H1 (cell line): Measurements from ENCODE around the gene CXXC5. TPM values are rescaled to one million over a fixed set of nuclear protein-coding genes. Genes with fewer than 3 reads are reported as not detected.

Experiments
- CTCF ChIA-PET: fragments of 300-600 bp; sonication (Branson Sonifier 250); formaldehyde crosslinking; loops from one replicate; lab custom pipeline; 2021; ENCODE audit not compliant: partially characterized antibody; lab: Charles Lee
- POLR2A ChIA-PET: fragments of 300-600 bp; sonication (Branson Sonifier 250); formaldehyde crosslinking; loops from one replicate; lab custom pipeline; 2021; ENCODE audit warnings: inconsistent platforms; ENCODE audit not compliant: partially characterized antibody; lab: Charles Lee
- DNase-seq, 2 experiments: peaks; one replicate each; pipeline versions ENCODE4 v3.0.0 to v3.0.0-alpha.2; 2010 to 2022; ENCODE audit warnings: low spot score in 2 of 2, low read depth in 1 of 2, mixed read lengths in 1 of 2
- FAIRE-seq: peaks from 2 replicates; lab custom pipeline; 2011; peaks lifted over from hg19 to GRCh38; lab: Jason Lieb, UNC
- H2AFZ ChIP-seq: 2 replicates; pipeline ENCODE4 v1.8.1; 2012; ENCODE audit warnings: low read length, inconsistent platforms
- H2AK5ac ChIP-seq: 2 replicates; pipeline ENCODE4 v1.6.1; 2013; ENCODE audit warnings: low read depth, low read length
- H2BK120ac ChIP-seq: replicated peaks from 2 replicates; pipeline ENCODE3; 2013; ENCODE audit warnings: low read depth, low read length, inconsistent platforms
- H2BK12ac ChIP-seq: 2 replicates; pipeline ENCODE4 v1.6.1; 2013; ENCODE audit warnings: low read depth, low read length
- H2BK15ac ChIP-seq: 2 replicates; pipeline ENCODE4 v1.6.1; 2013; ENCODE audit warnings: low read length
- H2BK20ac ChIP-seq: 2 replicates; pipeline ENCODE4 v1.6.1; 2013; ENCODE audit warnings: low read length
- H2BK5ac ChIP-seq: 2 replicates; pipeline ENCODE4 v1.6.1; 2013; ENCODE audit warnings: low read depth, low read length
- H3K14ac ChIP-seq: 2 replicates; pipeline ENCODE4 v1.6.1; 2013; ENCODE audit warnings: inconsistent platforms; ENCODE audit not compliant: insufficient read length
- H3K18ac ChIP-seq: 2 replicates; pipeline ENCODE4 v1.6.1; 2013; ENCODE audit warnings: low read length; ENCODE audit errors: extremely low read depth
- H3K23ac ChIP-seq: 2 replicates; pipeline ENCODE4 v1.6.1; 2013; ENCODE audit warnings: inconsistent platforms; ENCODE audit not compliant: insufficient read length
- H3K23me2 ChIP-seq: 2 replicates; pipeline ENCODE4 v1.6.1; 2013; ENCODE audit warnings: low read depth, low read length
- H3K27ac ChIP-seq: 2 replicates; pipeline ENCODE4 v1.6.1; 2011; ENCODE audit warnings: low read depth, low read length, inconsistent platforms
- H3K27me3 ChIP-seq, 4 experiments: replicated peaks in 1 of 4; 1 replicate in 1 of 4; 2 replicates in 3 of 4; pipeline versions ENCODE4 v1.6.1 to v1.8.1; 2011 to 2013; ENCODE audit warnings: low read length in 3 of 4, mild to moderate bottlenecking in 3 of 4, inconsistent platforms in 2 of 4, mixed read lengths in 2 of 4, moderate library complexity in 1 of 4; ENCODE audit not compliant: control insufficient read depth in 3 of 4, insufficient read depth in 3 of 4; ENCODE audit errors: extremely low read depth in 1 of 4
- H3K36me3 ChIP-seq, 4 experiments: 2 replicates each; pipeline versions ENCODE4 v1.6.1 to v1.8.1; 2011 to 2013; ENCODE audit warnings: mild to moderate bottlenecking in 4 of 4, low read length in 3 of 4, moderate library complexity in 2 of 4, control low read depth in 1 of 4, inconsistent platforms in 1 of 4; ENCODE audit not compliant: insufficient read depth in 4 of 4, control insufficient read depth in 2 of 4
- H3K4ac ChIP-seq: replicated peaks from 2 replicates; pipeline ENCODE3; 2013; ENCODE audit warnings: low read length, low read depth, mixed read lengths, inconsistent platforms; ENCODE audit not compliant: insufficient read length
- H3K4me1 ChIP-seq, 4 experiments: replicated peaks in 1 of 4; 1 replicate in 1 of 4; 2 replicates in 3 of 4; pipeline versions ENCODE4 v1.6.1 to v1.8.1; 2011 to 2013; ENCODE audit warnings: low read length in 3 of 4, inconsistent platforms in 2 of 4, mixed read lengths in 1 of 4; ENCODE audit not compliant: insufficient read depth in 4 of 4, control insufficient read depth in 3 of 4
- H3K4me2 ChIP-seq, 2 experiments: 2 replicates each; pipeline versions ENCODE4 v1.6.1 to v1.8.1; 2011 to 2013; ENCODE audit warnings: low read depth in 2 of 2, low read length in 2 of 2, control low read depth in 1 of 2, inconsistent platforms in 1 of 2, mild to moderate bottlenecking in 1 of 2; ENCODE audit not compliant: insufficient read depth in 1 of 2
- H3K4me3 ChIP-seq, 4 experiments: fragments of 200-600, 300-600 bp in 1 of 4; sonication (generic), shearing (Covaris generic), sonication (Bioruptor Twin) in 1 of 4; 2 replicates each; pipeline versions ENCODE4 v1.5.1 to v1.8.1; 2011 to 2016; ENCODE audit warnings: low read length in 4 of 4, low read depth in 3 of 4, control low read depth in 2 of 4, inconsistent platforms in 2 of 4, mild to moderate bottlenecking in 2 of 4, mixed read lengths in 1 of 4, moderate library complexity in 1 of 4; ENCODE audit not compliant: insufficient read depth in 2 of 4; ENCODE audit errors: extremely low read depth in 1 of 4
- H3K56ac ChIP-seq: replicated peaks from 2 replicates; pipeline ENCODE3; 2013; ENCODE audit warnings: low read depth, mild to moderate bottlenecking, mixed read lengths, low read length, inconsistent platforms; ENCODE audit not compliant: insufficient read length
- H3K79me1 ChIP-seq: 2 replicates; pipeline ENCODE4 v1.6.1; 2013; ENCODE audit warnings: low read depth, low read length, control low read depth
- H3K79me2 ChIP-seq, 2 experiments: 2 replicates each; pipeline versions ENCODE4 v1.6.1 to v1.8.1; 2012 to 2013; ENCODE audit warnings: low read length in 2 of 2, mild to moderate bottlenecking in 2 of 2, inconsistent platforms in 1 of 2; ENCODE audit not compliant: insufficient read depth in 2 of 2, control insufficient read depth in 1 of 2
- H3K9ac ChIP-seq, 4 experiments: replicated peaks in 1 of 4; 1 replicate in 1 of 4; 2 replicates in 3 of 4; pipeline versions ENCODE4 v1.6.1 to v1.8.1; 2011 to 2013; ENCODE audit warnings: low read depth in 3 of 4, low read length in 3 of 4, control low read depth in 2 of 4, mild to moderate bottlenecking in 2 of 4, moderate library complexity in 2 of 4, inconsistent platforms in 1 of 4; ENCODE audit errors: extremely low read depth in 1 of 4
- H3K9me3 ChIP-seq, 2 experiments: 2 replicates each; pipeline versions ENCODE4 v1.6.1 to v1.8.1; 2012 to 2013; ENCODE audit warnings: mild to moderate bottlenecking in 2 of 2, moderate library complexity in 2 of 2, control low read depth in 1 of 2, inconsistent platforms in 1 of 2, low read depth in 1 of 2, low read length in 1 of 2, mixed read lengths in 1 of 2; ENCODE audit not compliant: insufficient read depth in 2 of 2
- H4K20me1 ChIP-seq, 2 experiments: replicated peaks in 1 of 2; 2 replicates each; pipeline versions ENCODE3 to v1.8.1; 2011 to 2013; ENCODE audit warnings: inconsistent platforms in 2 of 2, low read length in 2 of 2, mild to moderate bottlenecking in 1 of 2; ENCODE audit not compliant: insufficient read depth in 2 of 2, control insufficient read depth in 1 of 2
- H4K5ac ChIP-seq: 2 replicates; pipeline ENCODE4 v1.6.1; 2013; ENCODE audit warnings: low read length, low read depth, mixed read lengths, inconsistent platforms; ENCODE audit not compliant: insufficient read length
- H4K8ac ChIP-seq: 2 replicates; pipeline ENCODE4 v1.8.0; 2013; ENCODE audit warnings: mild to moderate bottlenecking, moderate library complexity, low read length, inconsistent platforms; ENCODE audit not compliant: insufficient read depth; ENCODE audit errors: extremely low read depth
- H4K91ac ChIP-seq: replicated peaks from 2 replicates; pipeline ENCODE3; 2013; ENCODE audit warnings: low read length, mixed read lengths, inconsistent platforms; ENCODE audit not compliant: insufficient read length
- ASH2L ChIP-seq: fragments of 200-600, 300-600 bp; sonication (generic); IDR thresholded peaks from one replicate; pipeline ENCODE4 v1.7.1; 2017; ENCODE audit warnings: low read length
- EGR1 ChIP-seq: IDR thresholded peaks from 2 replicates; pipeline ENCODE4 v1.6.1; 2011; ENCODE audit warnings: low read depth, low read length, borderline replicate concordance
- WGBS, 2 experiments: shearing (Covaris generic) in 1 of 2; methylation state at CpG; one replicate each; pipeline versions ENCODE4 v1.1.6 to v1.1.7; 2013 to 2015; ENCODE audit warnings: low lambda C conversion rate in 2 of 2, mixed read lengths in 2 of 2, inconsistent platforms in 1 of 2, low coverage in 1 of 2, missing lambda C conversion rate in 1 of 2; ENCODE audit not compliant: insufficient replicate concordance in 2 of 2, insufficient coverage in 1 of 2, insufficient read length in 1 of 2; ENCODE audit errors: extremely low coverage in 1 of 2, missing lambda C conversion rate in 1 of 2; 5-methylcytosine and 5-hydroxymethylcytosine counted together
- polyA plus RNA-seq, 7 experiments: library from polyadenylated mRNA; depleted of rRNA in 3 of 7; stranded (reverse) in 5 of 7; unstranded in 2 of 7; fragments of >200 nt in 5 of 7; fragments of 200-250 nt in 2 of 7; gene quantifications; 1 replicate in 5 of 7; 2 replicates in 1 of 7; 4 replicates in 1 of 7; pipeline versions ENCODE4 v1.2.1 to v1.2.3, GENCODE V29; 2011 to 2013; ENCODE audit warnings: missing spikeins in 2 of 7, mixed read lengths in 2 of 7
- total RNA-seq: library from RNA; stranded (reverse); fragmentation: NEBNext Ultra II Directional; extraction: Animal tissue kit (Norgen Biotek cat#: 25700); gene quantifications from 2 replicates; pipeline ENCODE4 v1.2.1, GENCODE V29; 2021

Gene CXXC5
- total and polyA plus RNA-seq, 2 of the 8 experiments (the other 6 are each of a cell fraction or from before 2014, with no cell fraction given), result 61.4 to 74.0 TPM

GRCh38 chr5:139642891-139643871 lies 5.0 kb upstream of the CXXC5 start:
- Histone ChIP-seq H3K14ac (no peak overlapping the region), H2BK20ac (0 out of 2 replicates have a peak overlapping the region, but pooled peaks have one; percentile 21), H2BK5ac (peak overlapping the region; percentile 26; the same call in 1 of the 2 replicates), H3K36me3 (no peaks in the 10 kb centered on the region), H2BK120ac (no peak overlapping the region), H3K23me2 (peaks cover 12% of the 10 kb centered on the region; the same call in 1 of the 2 replicates), H3K27me3 (peaks cover 3 to 30% (median 22%) of the 10 kb centered on the region in 4 experiments), H4K5ac (no peak overlapping the region), H3K4me1 (peaks cover 18 to 62% (median 49%) of the 10 kb centered on the region in 4 experiments), H4K8ac (peak overlapping the region; percentile 60; the same call in 1 of the 2 replicates), H3K27ac (no peak overlapping the region), H3K9ac (no peak overlapping the region), H4K91ac (peak overlapping the region; percentile 29), H3K4me2 (peak overlapping the region; percentile 1 to 16; a peak in 1 of 4 replicates), H2BK15ac (peak overlapping the region; percentile 74), H2AFZ (no peak overlapping the region), H3K79me1 (no peaks in the 10 kb centered on the region; the same call in 1 of the 2 replicates), H4K20me1 (peaks cover 0 to 3% of the 10 kb centered on the region in 2 experiments), H3K18ac (peak overlapping the region; percentile 68), H3K4me3 (no peak overlapping the region; a peak in 1 of 8 replicates), H2BK12ac (peak overlapping the region; percentile 63; the same call in 1 of the 2 replicates), H3K23ac (no peak overlapping the region), H2AK5ac (peak overlapping the region; percentile 72; the same call in 1 of the 2 replicates), H3K56ac (no peak overlapping the region), H3K4ac (peak overlapping the region; percentile 6), H3K79me2 (no peaks in the 10 kb centered on the region), H3K9me3 (no peaks in the 10 kb centered on the region)
- TF ChIP-seq ASH2L, result peak; percentile 20
- no peak for TF ChIP-seq EGR1
- FAIRE-seq (no peak), DNase-seq (peak in 1 of 2 experiments; percentile 67)
- CTCF ChIA-PET, result interaction anchor here (0.7 to 20.3 kb wide), 8 partner anchors 7 to 327 kb away, joined by 3 to 385 read pairs (median 4); no protein-coding TSS in a partner anchor
- WGBS, 2 experiments, result 40% methylated on average over 15 of the region's 16 CpGs; no CpG with 5 or more reads in 1 of the 2 experiments
- POLR2A ChIA-PET, result interaction anchor here (0.6 to 14.7 kb wide), 8 partner anchors 6 to 110 kb away, joined by 3 to 212 read pairs (median 5); no protein-coding TSS in a partner anchor
